ENCODE results near the gene PPP2R2C. TPM values are rescaled to one million over a fixed set of nuclear protein-coding genes. Genes with fewer than 3 reads are reported as not detected.

Gene PPP2R2C
- total RNA-seq, 1 donor from 2014 or later: 12.3 TPM

DNA sequence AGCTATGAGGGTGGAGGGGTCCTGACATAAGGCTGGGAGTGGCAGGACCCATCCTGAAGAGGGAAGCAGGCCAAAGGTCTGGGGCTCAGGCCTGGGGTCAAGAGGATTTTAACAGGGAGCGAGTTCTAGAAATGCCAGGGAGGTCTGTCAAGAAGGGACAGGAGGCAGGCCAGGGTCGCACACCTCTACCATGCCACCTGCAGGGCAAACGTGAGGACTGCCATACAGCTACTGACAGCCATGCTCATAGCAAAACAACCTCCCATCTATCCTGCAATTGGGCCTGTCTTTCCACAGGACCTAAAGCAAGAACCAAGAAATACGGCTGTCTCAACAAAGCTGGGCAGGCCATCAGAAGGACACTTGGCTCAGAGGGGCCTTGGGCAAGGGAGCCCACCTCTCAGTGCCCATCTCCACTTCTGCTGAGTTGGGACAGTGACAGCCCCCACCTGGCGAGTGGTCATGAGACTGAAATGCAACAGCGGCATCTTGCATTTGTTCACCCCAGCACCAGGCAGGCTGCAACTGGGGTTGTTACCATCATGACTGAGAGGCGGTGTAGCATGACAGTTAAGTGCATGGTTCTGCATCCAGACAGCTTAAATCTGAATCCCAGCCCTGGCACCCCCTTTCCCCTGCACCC is 110.0 kb downstream of the PPP2R2C start:
- DNase-seq (ENCODE audit: missing footprints) (no peak), ATAC-seq (no peak)
- intact Hi-C loops (cut with DNase I): no loop called here

DNA sequence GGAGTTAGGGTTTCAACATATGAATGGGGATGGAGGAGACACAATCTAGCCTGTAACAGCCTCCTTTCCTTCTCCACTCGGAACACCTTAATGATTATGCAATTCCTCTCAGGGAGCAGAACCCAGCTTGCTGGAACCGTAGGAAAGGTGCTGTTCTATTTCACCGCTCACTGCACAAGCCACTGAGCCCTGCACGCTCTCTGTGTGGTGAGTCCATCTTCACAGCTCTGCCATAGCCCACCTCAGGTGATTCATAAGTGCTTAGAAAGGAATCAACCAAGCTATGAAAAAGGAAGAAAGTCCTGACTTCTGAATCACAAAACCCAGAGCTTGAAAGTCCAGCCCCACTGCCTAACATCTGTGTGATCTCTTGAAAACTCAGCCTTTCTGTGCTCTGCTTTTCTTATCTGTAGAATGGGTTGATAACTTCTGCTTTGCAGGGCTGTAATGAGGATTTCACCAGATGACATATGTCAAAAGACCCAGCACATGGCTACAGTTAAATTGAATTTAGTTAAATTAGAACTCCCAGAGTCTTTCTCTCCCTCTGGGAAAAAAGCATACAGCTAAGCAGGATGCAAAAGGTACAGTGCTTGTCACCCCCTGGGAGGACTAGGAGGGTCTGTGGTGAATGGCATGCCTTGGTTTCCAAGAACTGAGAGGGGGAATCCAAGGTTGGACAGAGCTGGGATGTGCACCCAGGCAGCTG is 111.2 kb downstream of the PPP2R2C start:
- ATAC-seq (no peak), DNase-seq (ENCODE audit: missing footprints) (peak; percentile 2)
- intact Hi-C loops (cut with DNase I): no loop called here

DNA sequence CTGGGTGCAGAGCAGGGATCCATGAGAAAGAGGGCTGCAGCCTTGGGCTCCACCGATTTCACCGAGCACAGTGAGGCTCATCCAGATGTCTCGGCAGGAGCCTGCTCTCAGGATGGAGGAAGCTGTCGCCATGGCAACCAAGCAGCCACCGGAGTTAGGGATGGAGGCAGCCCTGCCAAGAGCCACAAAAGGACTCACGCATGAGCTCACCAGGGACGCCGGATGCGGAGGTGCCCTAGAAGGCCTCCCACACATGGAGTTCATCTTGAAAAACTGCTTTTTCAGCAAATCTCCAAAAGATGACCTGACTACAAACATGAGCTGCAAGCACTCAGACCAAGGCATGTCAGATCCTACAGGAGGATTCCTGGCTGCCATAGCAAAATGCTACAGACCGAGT is 112.0 kb downstream of the PPP2R2C start:
- ATAC-seq: no peak
- peak; percentile 63 for DNase-seq (ENCODE audit: missing footprints)
- intact Hi-C loops (cut with DNase I): no loop called here

DNA sequence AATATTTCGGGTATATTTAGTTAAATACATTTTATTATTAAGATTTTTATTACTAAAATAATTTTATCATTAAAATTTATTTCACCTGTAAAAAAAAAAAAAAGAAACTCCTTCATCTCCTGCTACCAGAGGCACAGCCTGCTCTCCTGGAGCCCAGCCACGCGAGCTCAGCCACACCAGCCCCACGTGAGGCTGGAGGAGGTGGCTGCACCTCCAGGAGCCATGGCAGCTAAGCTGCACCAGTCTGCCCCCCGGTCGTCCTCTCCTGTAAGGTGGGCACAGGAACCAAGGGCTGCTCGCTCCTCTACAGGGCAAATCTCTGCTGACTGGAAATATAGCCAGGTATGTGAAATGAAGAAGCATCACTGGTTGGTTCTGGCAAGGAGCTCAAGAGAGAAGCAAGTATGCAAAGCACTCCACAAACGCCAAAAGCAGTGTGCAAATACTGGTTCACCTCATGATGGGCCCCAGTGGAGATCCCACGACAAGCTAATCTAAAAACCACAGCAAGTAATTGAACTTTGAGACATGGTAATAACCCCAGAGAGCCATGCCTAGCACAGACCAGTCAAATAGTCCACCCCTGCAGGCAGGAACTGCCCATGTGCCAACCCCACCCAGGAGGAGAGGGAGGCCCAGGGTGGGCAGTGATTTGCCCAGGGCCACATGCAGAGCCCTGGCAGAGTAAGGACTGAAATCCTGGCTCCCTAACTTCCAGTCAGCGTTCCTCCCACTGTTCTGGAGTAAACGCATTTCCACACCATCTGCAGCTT is 112.7 kb downstream of the PPP2R2C start:
- DNase-seq (ENCODE audit: missing footprints) (peak; percentile 34), ATAC-seq (no peak)
- intact Hi-C loops (cut with DNase I): no loop called here

DNA sequence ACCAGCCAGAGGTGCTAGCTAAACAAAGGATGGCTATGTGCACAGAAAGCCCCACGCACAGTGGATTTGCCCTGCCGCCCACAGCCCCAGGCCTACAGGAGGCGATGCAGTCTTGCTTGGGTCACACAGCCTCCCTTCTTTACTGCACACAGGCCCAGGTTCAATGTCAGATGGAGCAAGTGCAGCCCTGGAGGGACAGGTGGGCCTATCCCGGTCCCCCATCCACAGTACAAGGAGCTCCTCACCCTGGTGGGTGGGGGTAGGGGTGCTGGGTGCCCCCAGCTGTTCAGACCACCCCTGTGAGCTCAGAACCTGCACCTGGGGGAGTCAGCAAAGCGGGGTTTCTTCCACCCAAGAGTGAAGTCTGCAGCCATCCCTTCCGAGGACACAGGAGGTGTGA is 114.9 kb downstream of the PPP2R2C start:
- no peak for ATAC-seq
- intact Hi-C loops (cut with DNase I): no loop called here
- peak; percentile 11 for DNase-seq (ENCODE audit: missing footprints)

DNA sequence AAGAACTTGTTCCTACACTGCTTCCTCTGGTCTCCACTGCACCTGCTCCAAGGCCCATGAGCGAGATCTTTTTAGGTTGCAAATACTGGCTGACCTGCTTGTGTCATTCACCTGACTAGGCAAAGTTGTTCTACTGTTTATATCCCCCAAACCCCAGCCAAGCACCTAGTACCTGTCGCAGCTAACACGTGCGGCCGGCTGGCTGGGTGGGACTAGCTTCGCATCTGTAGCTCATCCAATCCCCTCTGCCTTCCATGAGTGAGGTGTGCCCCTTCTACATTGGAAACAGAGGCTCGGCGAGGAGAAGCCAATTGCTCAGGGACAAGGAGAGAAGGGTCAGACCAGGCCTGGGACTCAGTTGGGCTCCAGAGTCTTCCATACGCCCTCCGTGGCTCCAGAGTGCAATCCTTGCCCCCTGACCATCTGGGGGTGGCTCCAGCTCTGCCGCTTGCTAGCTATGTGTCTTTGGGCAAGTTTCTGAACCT is 116.3 kb downstream of the PPP2R2C start:
- intact Hi-C loops (cut with DNase I): no loop called here
- peak; percentile 25 for DNase-seq (ENCODE audit: missing footprints)
- no peak for ATAC-seq

DNA sequence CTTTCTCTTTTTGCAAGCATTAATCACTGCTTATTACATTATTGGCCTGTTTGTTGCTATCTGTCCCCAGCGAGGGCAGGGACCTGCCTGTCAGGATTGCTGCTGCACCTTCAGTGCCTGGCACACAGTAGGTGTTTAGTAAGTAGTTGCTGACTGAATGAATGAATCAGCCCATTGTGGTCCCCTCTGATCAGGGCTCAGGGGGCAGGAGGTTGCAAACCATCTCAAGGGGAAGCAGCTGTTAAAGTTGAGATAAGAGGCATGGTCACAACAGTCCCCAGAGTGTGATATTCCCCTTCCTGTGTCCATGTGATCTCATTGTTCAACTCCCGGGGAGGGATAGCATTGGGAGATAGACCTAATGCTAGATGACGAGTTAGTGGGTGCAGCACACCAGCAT is 117.4 kb downstream of the PPP2R2C start:
- intact Hi-C loops (cut with DNase I): no loop called here

DNA sequence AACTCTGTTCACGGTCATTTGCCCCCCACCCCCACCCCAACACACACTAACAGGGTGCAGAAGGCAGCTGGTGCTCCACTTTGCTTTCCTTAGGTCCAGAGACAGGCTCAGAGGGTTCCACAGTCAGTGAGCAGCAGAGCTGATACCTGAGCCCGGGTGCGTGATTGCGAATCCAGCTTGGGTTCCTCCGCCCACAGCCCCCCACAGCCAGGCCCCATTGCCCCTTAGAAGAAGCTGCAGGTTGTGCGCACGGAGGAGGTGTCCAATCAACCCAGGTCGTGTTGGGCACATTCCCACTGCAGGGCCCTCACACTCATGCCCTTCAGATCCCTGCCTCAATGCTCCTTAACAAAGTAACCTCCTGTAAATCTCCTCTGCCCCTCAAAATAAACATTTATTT is 117.8 kb downstream of the PPP2R2C start:
- no peak for ATAC-seq
- peak; percentile 8 for DNase-seq (ENCODE audit: missing footprints)
- intact Hi-C loops (cut with DNase I): no loop called here

More for the DNA sequence above, 117.4 kb downstream of the PPP2R2C start:
- no peak for ATAC-seq
- peak; percentile 4 for DNase-seq (ENCODE audit: missing footprints)

DNA sequence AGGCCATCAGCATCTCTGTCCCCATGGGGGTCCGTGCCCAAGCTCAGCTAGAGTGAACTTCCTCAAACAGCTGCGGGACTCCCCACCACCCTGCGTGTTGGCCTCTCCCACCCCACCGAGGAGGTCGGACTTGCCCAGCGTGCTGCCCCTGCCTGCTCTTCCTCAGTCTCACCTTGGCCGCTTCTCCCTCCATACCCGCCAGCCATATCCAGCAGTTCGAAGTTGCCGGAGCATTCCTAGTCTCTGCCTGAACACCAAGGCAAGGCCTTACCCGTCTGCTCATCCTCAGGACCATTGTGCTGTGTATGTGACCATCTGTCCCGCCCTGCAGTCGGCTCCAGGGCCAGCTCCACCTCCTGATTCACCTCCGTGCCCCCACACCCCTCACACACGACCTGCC is 118.3 kb downstream of the PPP2R2C start:
- intact Hi-C loops (cut with DNase I): no loop called here
- no peak for ATAC-seq
- DNase-seq (ENCODE audit: missing footprints): peak; percentile 55

DNA sequence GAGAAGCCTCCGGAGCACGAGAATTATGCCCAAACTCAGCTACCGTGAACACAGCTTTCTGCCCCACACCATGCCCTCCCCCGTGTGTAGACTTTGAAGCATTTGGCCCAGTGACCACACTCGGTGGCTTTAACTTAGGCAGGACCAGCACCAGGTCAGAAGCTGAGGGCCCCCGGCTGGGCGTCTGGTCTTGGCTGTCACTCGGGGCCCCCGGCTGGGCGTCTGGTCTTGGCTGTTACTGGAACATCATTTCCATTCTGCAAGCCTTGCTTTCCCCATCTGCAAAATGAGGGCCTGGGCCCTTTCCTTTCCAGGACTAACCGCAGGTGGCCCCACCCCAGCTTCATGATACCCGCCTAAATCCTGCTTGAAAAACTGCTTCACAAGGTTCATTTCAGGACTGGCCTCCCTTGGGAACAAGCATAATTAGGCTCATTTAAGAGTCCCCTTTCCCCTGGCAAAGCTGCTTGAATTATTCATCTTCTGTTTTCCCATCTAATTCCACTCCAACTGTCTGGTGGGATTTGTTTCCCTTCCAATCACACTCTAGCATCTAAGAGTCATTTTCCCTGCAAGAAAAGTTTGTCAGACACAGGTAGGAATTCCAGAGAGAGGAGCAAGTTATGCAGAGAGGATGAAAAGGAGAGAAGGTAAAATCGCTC is 120.3 kb downstream of the PPP2R2C start:
- peak; percentile 53 for DNase-seq (ENCODE audit: missing footprints)
- no peak for ATAC-seq
- intact Hi-C loops (cut with DNase I): no loop called here

DNA sequence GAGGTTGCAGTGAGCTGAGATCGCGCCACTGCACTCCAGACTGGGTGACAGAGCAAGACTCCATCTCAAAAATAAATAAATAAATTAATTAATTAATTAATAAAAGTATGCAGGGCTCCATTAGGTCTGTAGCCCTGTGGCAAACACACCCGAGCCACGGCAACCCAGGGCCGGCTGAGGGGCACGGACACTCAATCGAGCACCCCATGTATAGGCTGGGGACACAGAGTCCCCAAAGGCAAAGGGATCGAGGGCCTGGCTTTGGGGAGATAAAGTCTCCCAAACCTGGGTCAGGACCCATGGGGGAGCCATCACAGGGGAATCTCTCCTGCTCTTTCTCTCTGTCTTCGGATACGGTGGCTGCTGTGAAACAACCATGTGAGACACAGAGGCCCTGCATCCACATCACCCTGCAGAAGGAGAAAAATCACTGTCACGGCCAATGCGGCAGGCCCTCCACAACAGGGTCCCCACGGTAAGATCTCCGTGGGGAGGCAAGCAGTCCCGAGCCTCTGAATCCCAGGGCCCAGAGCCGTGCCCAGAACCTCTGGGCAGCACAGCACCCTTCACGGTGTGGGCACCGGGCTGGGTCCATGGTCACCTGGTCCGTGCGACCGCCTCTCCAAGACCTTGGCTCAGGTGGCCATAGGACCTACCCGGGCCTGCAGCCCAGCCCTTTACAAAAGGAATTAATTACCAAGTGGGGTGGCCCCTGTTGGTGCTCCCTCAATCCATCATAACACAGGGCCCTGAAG is 121.0 kb downstream of the PPP2R2C start:
- ATAC-seq (no peak), DNase-seq (ENCODE audit: missing footprints) (peak; percentile 33)
- intact Hi-C loops (cut with DNase I): no loop called here

DNA sequence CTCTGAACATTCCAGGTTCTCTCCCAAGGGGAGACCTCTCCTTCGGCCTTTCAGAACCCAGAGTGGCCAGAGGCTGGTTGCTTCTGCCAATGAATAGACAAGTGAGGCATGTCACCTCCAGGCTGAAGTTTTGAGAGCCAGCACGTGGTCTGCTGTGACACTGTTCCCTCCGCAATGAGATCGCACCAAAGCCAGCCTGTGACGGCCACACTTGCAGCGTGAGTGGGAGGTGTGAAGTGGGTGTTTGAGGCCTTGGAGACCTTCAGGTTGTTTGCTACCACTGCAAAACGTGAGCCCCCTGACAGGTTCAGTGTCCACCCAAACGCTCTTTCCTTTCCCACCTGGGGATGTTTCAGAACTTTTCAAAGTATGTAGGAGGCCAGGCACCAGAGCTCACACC is 121.8 kb downstream of the PPP2R2C start:
- DNase-seq (ENCODE audit: missing footprints) (peak; percentile 42), ATAC-seq (no peak)
- intact Hi-C loops (cut with DNase I): no loop called here

DNA sequence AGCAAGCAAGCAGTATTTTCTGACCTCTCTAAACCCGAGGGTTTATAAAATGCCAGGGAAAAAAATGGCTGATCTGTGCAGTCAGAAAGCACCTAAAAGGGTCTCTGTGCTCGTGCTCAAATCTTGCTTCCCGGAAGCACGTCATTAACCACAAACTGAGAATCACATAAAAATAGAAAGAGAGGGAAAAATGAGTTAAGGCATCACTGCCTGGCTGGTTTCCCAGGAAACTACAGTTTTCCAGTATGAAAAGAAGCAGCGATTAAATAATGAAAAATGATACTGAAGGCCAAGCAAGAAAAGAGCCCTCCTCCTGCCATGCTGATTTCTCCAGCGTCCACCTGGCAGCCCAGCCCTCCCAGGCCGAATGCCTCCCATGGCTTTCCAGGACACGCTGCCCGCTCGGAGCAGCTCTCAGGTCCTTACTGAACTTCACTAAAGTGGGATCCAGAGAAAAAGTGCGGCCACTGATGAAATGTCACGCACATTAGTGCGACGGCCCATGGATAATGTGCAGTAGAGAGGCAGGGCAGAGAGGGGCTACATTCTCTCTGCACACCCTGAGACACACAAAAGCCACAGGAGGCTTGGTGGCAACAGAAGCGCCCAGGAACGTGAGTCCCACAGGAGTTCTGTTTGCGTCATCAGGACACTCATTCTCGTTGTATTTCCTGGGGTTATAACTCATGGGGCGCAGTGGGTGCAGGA is 122.4 kb downstream of the PPP2R2C start:
- ATAC-seq: no peak
- DNase-seq (ENCODE audit: missing footprints): peak; percentile 17
- intact Hi-C loops (cut with DNase I): no loop called here

DNA sequence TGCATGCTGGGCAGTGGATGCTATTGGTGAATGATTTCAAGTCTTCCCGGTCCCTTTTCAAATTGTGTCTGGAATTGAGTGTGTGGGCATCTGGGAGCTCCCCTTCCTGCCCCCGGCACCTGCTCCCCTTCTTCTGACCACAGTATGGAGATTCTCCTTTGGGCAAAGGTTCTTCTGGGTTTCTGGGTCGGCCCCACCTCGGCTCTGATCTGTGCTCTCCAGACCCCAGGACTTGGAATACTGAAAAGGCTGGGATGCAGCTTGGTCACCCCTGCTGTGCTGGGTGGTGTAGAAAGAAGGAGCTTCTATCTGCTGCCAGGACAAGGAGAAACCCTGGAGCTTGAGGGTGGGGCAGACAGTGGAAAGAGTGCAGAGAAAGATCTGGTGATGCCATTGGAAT is 124.0 kb downstream of the PPP2R2C start:
- peak; percentile 8 for DNase-seq (ENCODE audit: missing footprints)
- ATAC-seq: no peak
- intact Hi-C loops (cut with DNase I): no loop called here

DNA sequence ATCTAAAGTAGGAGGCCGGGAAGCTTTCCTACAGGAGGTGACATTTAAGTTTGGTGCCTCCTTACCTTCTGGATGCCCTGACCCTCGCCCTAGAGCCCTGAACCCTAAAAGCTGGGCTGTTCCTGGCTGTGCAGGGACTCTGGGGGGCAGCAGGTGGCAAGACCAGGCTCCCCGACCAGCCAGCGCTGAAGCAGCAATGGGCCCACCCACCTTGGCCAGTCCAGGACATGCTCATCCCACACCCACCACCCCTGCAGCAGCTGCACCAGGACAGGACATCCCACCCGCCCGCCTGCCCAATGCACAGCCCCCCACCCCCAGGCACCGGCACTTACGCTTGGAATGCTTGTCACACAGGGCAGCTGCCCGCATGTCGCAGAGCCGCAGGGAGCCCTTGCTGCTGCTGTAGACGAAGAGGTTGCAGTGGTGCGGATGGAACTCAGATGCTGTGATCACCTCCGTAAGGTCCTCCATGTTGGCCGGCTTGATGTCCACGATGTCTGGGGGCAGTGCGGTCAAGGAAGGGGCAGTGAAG is 124.8 kb downstream of the PPP2R2C start:
- intact Hi-C loops (cut with DNase I): no loop called here
- ATAC-seq (no peak), DNase-seq (ENCODE audit: missing footprints) (peak; percentile 51)

DNA sequence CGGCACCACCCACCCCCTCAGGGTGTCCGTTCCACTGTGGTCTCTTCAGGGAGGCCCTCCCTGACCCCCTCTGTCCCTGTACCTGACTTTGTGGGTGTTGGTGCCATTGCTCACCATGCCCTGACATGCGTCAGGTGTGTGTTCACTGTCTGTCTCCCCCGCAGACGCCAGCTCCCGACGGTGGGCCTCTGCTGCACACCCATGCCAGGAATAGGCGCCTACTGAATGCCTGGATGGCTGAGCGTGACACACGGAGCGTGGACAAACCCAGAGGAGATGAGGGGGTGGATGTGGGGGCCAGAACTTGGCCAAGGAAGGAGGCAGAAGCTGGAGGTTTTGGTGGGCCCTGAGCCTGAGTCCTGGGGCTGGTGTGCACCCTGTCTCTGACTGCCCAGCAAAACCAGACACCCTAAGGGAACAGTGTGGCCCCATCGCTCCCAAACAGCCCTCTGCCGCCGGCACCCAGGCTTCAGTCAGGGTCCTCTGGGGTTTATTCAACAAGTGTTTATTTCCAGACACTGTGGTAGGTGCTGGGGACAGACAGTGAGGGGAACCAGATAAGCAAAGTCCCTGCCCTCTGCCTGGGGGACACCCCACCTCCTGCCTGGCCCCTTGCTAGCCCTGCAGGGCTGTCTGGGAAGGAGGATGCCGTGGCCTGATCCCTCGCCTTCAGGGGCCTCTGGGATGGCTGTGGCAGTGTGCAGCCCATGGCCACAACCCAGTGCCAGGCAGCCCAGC is 125.9 kb downstream of the PPP2R2C start:
- DNase-seq (ENCODE audit: missing footprints) (peak; percentile 33), ATAC-seq (no peak)
- intact Hi-C loops (cut with DNase I): no loop called here

DNA sequence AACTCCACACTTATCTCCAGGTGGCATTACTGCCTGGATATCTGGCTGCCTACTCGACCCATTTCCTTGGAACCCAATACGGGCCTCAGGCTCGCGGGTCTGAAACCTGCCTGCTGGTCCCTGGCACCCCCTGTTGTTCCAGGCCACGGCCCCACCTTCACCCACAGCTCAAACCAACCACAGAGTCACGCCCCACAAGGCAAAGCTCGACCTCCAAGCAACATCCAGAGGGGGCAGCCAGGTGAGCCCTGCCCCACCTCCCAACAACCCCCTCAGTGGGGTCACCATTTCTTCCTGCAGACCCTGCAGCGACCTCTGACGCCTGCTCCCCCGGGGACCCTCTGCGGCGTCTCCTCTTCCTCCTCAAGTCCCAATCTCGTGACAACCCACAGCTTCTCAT is 126.5 kb downstream of the PPP2R2C start:
- intact Hi-C loops (cut with DNase I): no loop called here
- DNase-seq (ENCODE audit: missing footprints) (peak; percentile 17), ATAC-seq (no peak)
